ENCODE data around the gene TSACC. TPM values are rescaled to one million over a fixed set of nuclear protein-coding genes. Genes with fewer than 3 reads are reported as not detected.

Gene TSACC
- total and polyA plus RNA-seq, 10 of the 15 experiments (the other 5 are each of a cell fraction or from before 2014, with no cell fraction given): 0.25 to 2.8 (median 0.92) TPM; not detected in 4

DNA sequence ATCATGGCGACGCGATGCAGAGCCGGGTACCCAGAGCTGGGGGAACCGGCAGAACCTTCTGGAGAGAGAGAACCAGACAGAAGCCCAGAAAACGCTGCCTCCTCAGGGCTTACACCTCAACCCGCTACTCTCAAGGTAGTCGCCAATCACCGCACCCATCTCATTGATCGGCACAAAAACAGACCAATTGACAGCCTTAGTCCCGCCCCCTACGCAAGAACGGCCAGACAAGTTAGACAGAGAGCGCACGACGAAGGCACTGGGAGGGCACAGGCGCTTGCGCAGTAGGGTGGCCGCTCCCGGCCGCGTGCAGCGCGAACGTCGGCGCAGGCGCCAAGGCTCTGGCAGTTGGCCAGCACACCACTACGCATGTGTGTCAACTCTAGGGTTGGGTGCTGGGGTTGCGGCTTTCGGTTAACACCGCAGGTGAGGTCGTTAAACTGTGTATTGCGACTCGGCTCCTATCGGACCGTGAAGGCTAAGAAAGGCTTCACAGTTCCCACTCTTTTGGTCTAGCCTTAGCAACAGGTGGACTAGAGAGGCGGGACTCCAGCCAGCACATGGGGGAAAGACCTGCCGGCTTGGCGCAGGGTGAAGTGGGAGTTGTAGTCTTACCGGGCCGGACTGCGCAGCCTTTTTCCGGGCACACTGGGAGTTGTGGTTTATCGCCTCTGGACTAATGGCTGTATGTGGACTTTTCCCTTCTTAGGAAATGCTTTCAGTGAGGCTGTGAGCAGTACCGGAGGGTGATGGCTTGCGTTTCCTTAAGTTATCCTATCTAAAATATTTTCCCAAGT is at the start of gene TSACC, which contains the start of gene CCT3 (continued):
- TF ChIP-seq, protein P1, sequence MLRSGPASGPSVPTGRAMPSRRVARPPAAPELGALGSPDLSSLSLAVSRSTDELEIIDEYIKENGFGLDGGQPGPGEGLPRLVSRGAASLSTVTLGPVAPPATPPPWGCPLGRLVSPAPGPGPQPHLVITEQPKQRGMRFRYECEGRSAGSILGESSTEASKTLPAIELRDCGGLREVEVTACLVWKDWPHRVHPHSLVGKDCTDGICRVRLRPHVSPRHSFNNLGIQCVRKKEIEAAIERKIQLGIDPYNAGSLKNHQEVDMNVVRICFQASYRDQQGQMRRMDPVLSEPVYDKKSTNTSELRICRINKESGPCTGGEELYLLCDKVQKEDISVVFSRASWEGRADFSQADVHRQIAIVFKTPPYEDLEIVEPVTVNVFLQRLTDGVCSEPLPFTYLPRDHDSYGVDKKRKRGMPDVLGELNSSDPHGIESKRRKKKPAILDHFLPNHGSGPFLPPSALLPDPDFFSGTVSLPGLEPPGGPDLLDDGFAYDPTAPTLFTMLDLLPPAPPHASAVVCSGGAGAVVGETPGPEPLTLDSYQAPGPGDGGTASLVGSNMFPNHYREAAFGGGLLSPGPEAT (IDR thresholded peaks at IDR 0.05; ENCODE audit: low read depth): peak; percentile 42; the same call in 1 of the 2 replicates
- TF ChIP-seq SIX5 (IDR thresholded peaks at IDR 0.05; ENCODE audit: low read depth, low read length, severe bottlenecking) (peak; percentile 91), FOXM1 (IDR thresholded peaks at IDR 0.05; ENCODE audit: low read depth, low read length) (no peak), CHD2 (IDR thresholded peaks at IDR 0.05; ENCODE audit: borderline replicate concordance, low read depth, low read length) (peak; percentile 96), POLR2AphosphoS2 (IDR thresholded peaks at IDR 0.05; ENCODE audit: low read depth, low read length) (0 out of 2 replicates have a peak, but pooled peaks have one; percentile 56), PAX5 (IDR thresholded peaks at IDR 0.05; ENCODE audit: borderline replicate concordance, low read depth, low read length) (peak; percentile 80), RUNX3 (IDR thresholded peaks at IDR 0.05; ENCODE audit: low read length) (peak; percentile 92), SUZ12 (IDR thresholded peaks at IDR 0.05; ENCODE audit: unreplicated experiment) (no peak), SMAD1 (IDR thresholded peaks at IDR 0.05; ENCODE audit: low read depth, partially characterized antibody) (peak; percentile 77), TCF7 (IDR thresholded peaks at IDR 0.05; ENCODE audit: borderline replicate concordance) (no peak), DPF2 (IDR thresholded peaks at IDR 0.05) (peak; percentile 98), SIN3A (IDR thresholded peaks at IDR 0.05; ENCODE audit: low read depth, low read length) (peak; percentile 81), ZNF207 (IDR thresholded peaks at IDR 0.05; ENCODE audit: borderline replicate concordance) (peak; percentile 14; the same call in 1 of the 2 replicates), GABPA (IDR thresholded peaks at IDR 0.05; ENCODE audit: low read depth) (peak; percentile 76), MEF2B (IDR thresholded peaks at IDR 0.05; ENCODE audit: partially characterized antibody, poor library complexity, severe bottlenecking) (peak; percentile 35)
- TF ChIP-seq, protein P2, sequence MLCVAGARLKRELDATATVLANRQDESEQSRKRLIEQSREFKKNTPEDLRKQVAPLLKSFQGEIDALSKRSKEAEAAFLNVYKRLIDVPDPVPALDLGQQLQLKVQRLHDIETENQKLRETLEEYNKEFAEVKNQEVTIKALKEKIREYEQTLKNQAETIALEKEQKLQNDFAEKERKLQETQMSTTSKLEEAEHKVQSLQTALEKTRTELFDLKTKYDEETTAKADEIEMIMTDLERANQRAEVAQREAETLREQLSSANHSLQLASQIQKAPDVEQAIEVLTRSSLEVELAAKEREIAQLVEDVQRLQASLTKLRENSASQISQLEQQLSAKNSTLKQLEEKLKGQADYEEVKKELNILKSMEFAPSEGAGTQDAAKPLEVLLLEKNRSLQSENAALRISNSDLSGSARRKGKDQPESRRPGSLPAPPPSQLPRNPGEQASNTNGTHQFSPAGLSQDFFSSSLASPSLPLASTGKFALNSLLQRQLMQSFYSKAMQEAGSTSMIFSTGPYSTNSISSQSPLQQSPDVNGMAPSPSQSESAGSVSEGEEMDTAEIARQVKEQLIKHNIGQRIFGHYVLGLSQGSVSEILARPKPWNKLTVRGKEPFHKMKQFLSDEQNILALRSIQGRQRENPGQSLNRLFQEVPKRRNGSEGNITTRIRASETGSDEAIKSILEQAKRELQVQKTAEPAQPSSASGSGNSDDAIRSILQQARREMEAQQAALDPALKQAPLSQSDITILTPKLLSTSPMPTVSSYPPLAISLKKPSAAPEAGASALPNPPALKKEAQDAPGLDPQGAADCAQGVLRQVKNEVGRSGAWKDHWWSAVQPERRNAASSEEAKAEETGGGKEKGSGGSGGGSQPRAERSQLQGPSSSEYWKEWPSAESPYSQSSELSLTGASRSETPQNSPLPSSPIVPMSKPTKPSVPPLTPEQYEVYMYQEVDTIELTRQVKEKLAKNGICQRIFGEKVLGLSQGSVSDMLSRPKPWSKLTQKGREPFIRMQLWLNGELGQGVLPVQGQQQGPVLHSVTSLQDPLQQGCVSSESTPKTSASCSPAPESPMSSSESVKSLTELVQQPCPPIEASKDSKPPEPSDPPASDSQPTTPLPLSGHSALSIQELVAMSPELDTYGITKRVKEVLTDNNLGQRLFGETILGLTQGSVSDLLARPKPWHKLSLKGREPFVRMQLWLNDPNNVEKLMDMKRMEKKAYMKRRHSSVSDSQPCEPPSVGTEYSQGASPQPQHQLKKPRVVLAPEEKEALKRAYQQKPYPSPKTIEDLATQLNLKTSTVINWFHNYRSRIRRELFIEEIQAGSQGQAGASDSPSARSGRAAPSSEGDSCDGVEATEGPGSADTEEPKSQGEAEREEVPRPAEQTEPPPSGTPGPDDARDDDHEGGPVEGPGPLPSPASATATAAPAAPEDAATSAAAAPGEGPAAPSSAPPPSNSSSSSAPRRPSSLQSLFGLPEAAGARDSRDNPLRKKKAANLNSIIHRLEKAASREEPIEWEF (IDR thresholded peaks at IDR 0.05; ENCODE audit: insufficient replicate concordance, low read depth, low read length): no peak
- TF ChIP-seq, protein P3, sequence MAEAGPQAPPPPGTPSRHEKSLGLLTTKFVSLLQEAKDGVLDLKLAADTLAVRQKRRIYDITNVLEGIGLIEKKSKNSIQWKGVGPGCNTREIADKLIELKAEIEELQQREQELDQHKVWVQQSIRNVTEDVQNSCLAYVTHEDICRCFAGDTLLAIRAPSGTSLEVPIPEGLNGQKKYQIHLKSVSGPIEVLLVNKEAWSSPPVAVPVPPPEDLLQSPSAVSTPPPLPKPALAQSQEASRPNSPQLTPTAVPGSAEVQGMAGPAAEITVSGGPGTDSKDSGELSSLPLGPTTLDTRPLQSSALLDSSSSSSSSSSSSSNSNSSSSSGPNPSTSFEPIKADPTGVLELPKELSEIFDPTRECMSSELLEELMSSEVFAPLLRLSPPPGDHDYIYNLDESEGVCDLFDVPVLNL (IDR thresholded peaks at IDR 0.05; ENCODE audit: low read depth, low read length): no peak
- TF ChIP-seq, protein P4, sequence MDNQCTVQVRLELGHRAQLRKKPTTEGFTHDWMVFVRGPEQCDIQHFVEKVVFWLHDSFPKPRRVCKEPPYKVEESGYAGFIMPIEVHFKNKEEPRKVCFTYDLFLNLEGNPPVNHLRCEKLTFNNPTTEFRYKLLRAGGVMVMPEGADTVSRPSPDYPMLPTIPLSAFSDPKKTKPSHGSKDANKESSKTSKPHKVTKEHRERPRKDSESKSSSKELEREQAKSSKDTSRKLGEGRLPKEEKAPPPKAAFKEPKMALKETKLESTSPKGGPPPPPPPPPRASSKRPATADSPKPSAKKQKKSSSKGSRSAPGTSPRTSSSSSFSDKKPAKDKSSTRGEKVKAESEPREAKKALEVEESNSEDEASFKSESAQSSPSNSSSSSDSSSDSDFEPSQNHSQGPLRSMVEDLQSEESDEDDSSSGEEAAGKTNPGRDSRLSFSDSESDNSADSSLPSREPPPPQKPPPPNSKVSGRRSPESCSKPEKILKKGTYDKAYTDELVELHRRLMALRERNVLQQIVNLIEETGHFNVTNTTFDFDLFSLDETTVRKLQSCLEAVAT (IDR thresholded peaks at IDR 0.05): peak; percentile 88
- TF ChIP-seq, protein P5, sequence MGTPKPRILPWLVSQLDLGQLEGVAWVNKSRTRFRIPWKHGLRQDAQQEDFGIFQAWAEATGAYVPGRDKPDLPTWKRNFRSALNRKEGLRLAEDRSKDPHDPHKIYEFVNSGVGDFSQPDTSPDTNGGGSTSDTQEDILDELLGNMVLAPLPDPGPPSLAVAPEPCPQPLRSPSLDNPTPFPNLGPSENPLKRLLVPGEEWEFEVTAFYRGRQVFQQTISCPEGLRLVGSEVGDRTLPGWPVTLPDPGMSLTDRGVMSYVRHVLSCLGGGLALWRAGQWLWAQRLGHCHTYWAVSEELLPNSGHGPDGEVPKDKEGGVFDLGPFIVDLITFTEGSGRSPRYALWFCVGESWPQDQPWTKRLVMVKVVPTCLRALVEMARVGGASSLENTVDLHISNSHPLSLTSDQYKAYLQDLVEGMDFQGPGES (IDR thresholded peaks at IDR 0.05): peak; percentile 94

All from GM12878 (cell line).